H9 (cell line): ENCODE measurements around the gene DAB1. TPM values are rescaled to one million over a fixed set of nuclear protein-coding genes. Genes with fewer than 3 reads are reported as not detected.

Experiments used
- DNase-seq: peaks from one replicate; pipeline ENCODE4 v3.0.0-alpha.2; 2017
- H2AFZ ChIP-seq: one replicate; pipeline ENCODE4 v1.6.1; 2013; ENCODE audit warnings: mild to moderate bottlenecking, low read length, control low read depth, moderate library complexity
- H2AK5ac ChIP-seq: 2 replicates; pipeline ENCODE4 v1.6.1; 2013; ENCODE audit warnings: low read length, control low read depth, mixed read lengths; ENCODE audit not compliant: insufficient read length
- H2BK120ac ChIP-seq: one replicate; pipeline ENCODE4 v1.6.1; 2013; ENCODE audit warnings: low read depth, mild to moderate bottlenecking, low read length, control low read depth, inconsistent platforms; ENCODE audit not compliant: poor library complexity, severe bottlenecking
- H2BK12ac ChIP-seq: 2 replicates; pipeline ENCODE4 v1.6.1; 2013; ENCODE audit warnings: low read length, control low read depth, mixed read lengths, low read depth; ENCODE audit not compliant: insufficient read length
- H2BK15ac ChIP-seq: 2 replicates; pipeline ENCODE4 v1.6.1; 2013; ENCODE audit warnings: low read depth, low read length, control low read depth
- H2BK20ac ChIP-seq: one replicate; pipeline ENCODE4 v1.6.1; 2013; ENCODE audit warnings: low read depth, mild to moderate bottlenecking, low read length, control low read depth, inconsistent platforms; ENCODE audit not compliant: poor library complexity, severe bottlenecking
- H2BK5ac ChIP-seq: 2 replicates; pipeline ENCODE4 v1.6.1; 2013; ENCODE audit warnings: low read length, control low read depth, mixed read lengths; ENCODE audit not compliant: insufficient read length
- H3K14ac ChIP-seq: 2 replicates; pipeline ENCODE4 v1.6.1; 2013; ENCODE audit warnings: low read length, control low read depth; ENCODE audit not compliant: insufficient read depth
- H3K18ac ChIP-seq: 2 replicates; pipeline ENCODE4 v1.6.1; 2013; ENCODE audit warnings: low read depth, mild to moderate bottlenecking, mixed read lengths, low read length, control low read depth; ENCODE audit not compliant: insufficient read length
- H3K23ac ChIP-seq: 2 replicates; pipeline ENCODE4 v1.6.1; 2013; ENCODE audit warnings: low read length, control low read depth, mixed read lengths, low read depth; ENCODE audit not compliant: insufficient read length
- H3K23me2 ChIP-seq: 2 replicates; pipeline ENCODE4 v1.6.1; 2013; ENCODE audit warnings: low read depth, mild to moderate bottlenecking, mixed read lengths, low read length, control low read depth; ENCODE audit not compliant: insufficient read length, poor library complexity, severe bottlenecking
- H3K27ac ChIP-seq: 2 replicates; pipeline ENCODE4 v1.5.1; 2013; ENCODE audit warnings: low read length, control low read depth, mixed read lengths, low read depth; ENCODE audit not compliant: insufficient read length
- H3K27me3 ChIP-seq: 2 replicates; pipeline ENCODE4 v1.6.1; 2013; ENCODE audit warnings: low read length, control low read depth, inconsistent platforms; ENCODE audit not compliant: insufficient read depth
- H3K4ac ChIP-seq: 2 replicates; pipeline ENCODE4 v1.6.1; 2013; ENCODE audit warnings: low read depth, mild to moderate bottlenecking, control low read depth, inconsistent platforms, low read length, moderate library complexity
- H3K4me1 ChIP-seq: 2 replicates; pipeline ENCODE4 v1.6.1; 2013; ENCODE audit warnings: low read length, control low read depth, inconsistent platforms; ENCODE audit not compliant: insufficient read depth
- H3K4me2 ChIP-seq: 2 replicates; pipeline ENCODE4 v1.6.1; 2013; ENCODE audit warnings: low read length, control low read depth, mixed read lengths; ENCODE audit not compliant: insufficient read length, insufficient read depth
- H3K56ac ChIP-seq: 2 replicates; pipeline ENCODE4 v1.6.1; 2013; ENCODE audit warnings: low read depth, mild to moderate bottlenecking, mixed read lengths, low read length, control low read depth; ENCODE audit not compliant: insufficient read length
- H3K79me1 ChIP-seq: 2 replicates; pipeline ENCODE4 v1.6.1; 2013; ENCODE audit warnings: low read depth, mild to moderate bottlenecking, moderate library complexity, low read length, control low read depth, inconsistent platforms; ENCODE audit not compliant: insufficient read depth, poor library complexity, severe bottlenecking
- H3K79me2 ChIP-seq: 2 replicates; pipeline ENCODE4 v1.6.1; 2013; ENCODE audit warnings: low read length, control low read depth, inconsistent platforms; ENCODE audit not compliant: insufficient read depth
- H3K9ac ChIP-seq: 2 replicates; pipeline ENCODE4 v1.6.1; 2013; ENCODE audit warnings: low read length, control low read depth, mixed read lengths; ENCODE audit not compliant: insufficient read length; ENCODE audit errors: extremely low read depth
- H3K9me3 ChIP-seq: one replicate; pipeline ENCODE4 v1.6.1; 2013; ENCODE audit warnings: low read depth, low read length, inconsistent platforms; ENCODE audit not compliant: control insufficient read depth
- H3T11ph ChIP-seq: one replicate; pipeline ENCODE4 v1.6.1; 2013; ENCODE audit warnings: mild to moderate bottlenecking, low read length, control low read depth, inconsistent platforms
- H4K20me1 ChIP-seq: one replicate; pipeline ENCODE4 v1.6.1; 2013; ENCODE audit not compliant: control insufficient read depth, insufficient read length, insufficient read depth
- H4K5ac ChIP-seq: 2 replicates; pipeline ENCODE4 v1.6.1; 2013; ENCODE audit warnings: low read depth, mild to moderate bottlenecking, mixed read lengths, low read length, control low read depth; ENCODE audit not compliant: insufficient read length
- H4K8ac ChIP-seq: replicated peaks from 2 replicates; pipeline ENCODE4 v1.6.1; 2013; ENCODE audit warnings: low read length, control low read depth, mixed read lengths, low read depth; ENCODE audit not compliant: insufficient read length
- H4K91ac ChIP-seq: 2 replicates; pipeline ENCODE4 v1.6.1; 2013; ENCODE audit warnings: low read depth, mild to moderate bottlenecking, moderate library complexity, mixed read lengths, low read length, control low read depth; ENCODE audit not compliant: insufficient read length
- H3K27ac Mint-ChIP-seq, 3 experiments: 2 replicates in 2 of 3; 3 replicates in 1 of 3; pipeline ENCODE4 v1.8.0; 2020 to 2021; ENCODE audit warnings: mixed read lengths in 3 of 3, mild to moderate bottlenecking in 1 of 3, moderate library complexity in 1 of 3
- H3K27me3 Mint-ChIP-seq: 2 replicates; pipeline ENCODE4 v1.8.0; 2021; ENCODE audit warnings: low read depth, mild to moderate bottlenecking, moderate library complexity, mixed read lengths
- H3K36me3 Mint-ChIP-seq, 3 experiments: 2 replicates in 2 of 3; 3 replicates in 1 of 3; pipeline ENCODE4 v1.8.0; 2020 to 2021; ENCODE audit warnings: low read depth in 3 of 3, mixed read lengths in 3 of 3; ENCODE audit not compliant: insufficient read depth in 1 of 3
- H3K4me1 Mint-ChIP-seq, 2 experiments: 2 replicates each; pipeline ENCODE4 v1.8.0; 2020; ENCODE audit warnings: mixed read lengths in 2 of 2
- H3K4me3 Mint-ChIP-seq, 2 experiments: 2 replicates in 1 of 2; 3 replicates in 1 of 2; pipeline ENCODE4 v1.8.0; 2020 to 2021; ENCODE audit warnings: mild to moderate bottlenecking in 2 of 2, mixed read lengths in 2 of 2, moderate library complexity in 1 of 2
- H3K9me3 Mint-ChIP-seq, 2 experiments: 2 replicates in 1 of 2; 3 replicates in 1 of 2; pipeline ENCODE4 v1.8.0; 2020; ENCODE audit warnings: mild to moderate bottlenecking in 2 of 2, mixed read lengths in 2 of 2, moderate library complexity in 1 of 2
- WGBS: extraction: QIAGEN DNeasy Blood & Tissue Kit; methylation state at CpG from one replicate; pipeline ENCODE4 v1.1.7; 2013; ENCODE audit warnings: missing lambda C conversion rate, low lambda C conversion rate, mixed read lengths; ENCODE audit not compliant: insufficient read length; ENCODE audit errors: extremely low coverage; 5-methylcytosine and 5-hydroxymethylcytosine counted together
- total RNA-seq: library from RNA; stranded (reverse); gene quantifications from 2 replicates; pipeline ENCODE4 v1.2.1, GENCODE V29; 2021
- TF ChIP-seq, protein P1 (sequence below): fragments of 200-600 bp; sonication (generic); conservative IDR thresholded peaks from 3 replicates; pipeline ENCODE4 v1.8.0; 2021; ENCODE audit warnings: antibody characterized with exemption, mild to moderate bottlenecking

Gene DAB1
- total RNA-seq, 1 experiment from 2014 or later: 9.3 TPM

DNA sequence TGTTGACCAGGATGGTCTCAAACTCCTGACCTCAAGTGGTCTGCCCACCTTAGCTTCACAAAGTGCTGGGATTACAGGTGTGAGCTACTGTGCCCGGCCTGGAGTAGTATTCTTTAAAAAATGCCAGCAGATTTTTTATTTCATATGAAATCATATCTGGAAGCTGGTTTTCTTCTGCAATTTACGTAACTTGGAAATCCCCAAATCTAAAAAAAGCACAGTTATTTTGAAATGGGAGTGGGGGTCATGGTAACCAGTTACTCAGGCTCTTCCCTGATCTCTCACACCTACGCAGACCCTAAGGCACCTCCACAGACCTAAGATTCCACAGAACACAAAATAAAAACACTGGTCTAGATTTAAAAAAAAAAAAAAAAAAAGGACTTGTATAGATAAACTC, 219.8 kb downstream of the DAB1 start:
- peaks cover 2% of the 10 kb centered on the region; the same call in 1 of the 2 replicates for H3K4me1 ChIP-seq
- no peak overlapping the region for H2AK5ac ChIP-seq
- H3K79me2 ChIP-seq: no peaks in the 10 kb centered on the region
- DNase-seq: no peak
- H4K5ac ChIP-seq: no peak overlapping the region
- no peaks in the 10 kb centered on the region for H4K20me1 ChIP-seq
- no peak overlapping the region for H3K56ac ChIP-seq
- H2BK120ac ChIP-seq: no peak overlapping the region
- H2AFZ ChIP-seq: no peak overlapping the region
- Mint-ChIP-seq H3K4me3 (no peak overlapping the region), H3K27ac (no peak overlapping the region), H3K27me3 (peaks cover 99% of the 10 kb centered on the region), H3K9me3 (peaks cover 3% of the 10 kb centered on the region in 2 experiments; a peak in 1 of 5 replicates), H3K4me1 (peaks cover 39 to 53% of the 10 kb centered on the region in 2 experiments), H3K36me3 (no peaks in the 10 kb centered on the region; a peak in 1 of 7 replicates)
- no CpG with 5 or more reads among the region's 3 CpGs for WGBS
- H2BK20ac ChIP-seq: no peak overlapping the region
- H3K4me2 ChIP-seq: no peak overlapping the region
- H3K14ac ChIP-seq: no peak overlapping the region
- H3K27me3 ChIP-seq: peaks cover 36% of the 10 kb centered on the region
- H3K23me2 ChIP-seq: no peaks in the 10 kb centered on the region
- H3K9me3 ChIP-seq: no peaks in the 10 kb centered on the region
- H3K79me1 ChIP-seq: no peaks in the 10 kb centered on the region
- no peak overlapping the region for H4K8ac ChIP-seq
- H3T11ph ChIP-seq: no peak overlapping the region
- TF ChIP-seq, protein P1, sequence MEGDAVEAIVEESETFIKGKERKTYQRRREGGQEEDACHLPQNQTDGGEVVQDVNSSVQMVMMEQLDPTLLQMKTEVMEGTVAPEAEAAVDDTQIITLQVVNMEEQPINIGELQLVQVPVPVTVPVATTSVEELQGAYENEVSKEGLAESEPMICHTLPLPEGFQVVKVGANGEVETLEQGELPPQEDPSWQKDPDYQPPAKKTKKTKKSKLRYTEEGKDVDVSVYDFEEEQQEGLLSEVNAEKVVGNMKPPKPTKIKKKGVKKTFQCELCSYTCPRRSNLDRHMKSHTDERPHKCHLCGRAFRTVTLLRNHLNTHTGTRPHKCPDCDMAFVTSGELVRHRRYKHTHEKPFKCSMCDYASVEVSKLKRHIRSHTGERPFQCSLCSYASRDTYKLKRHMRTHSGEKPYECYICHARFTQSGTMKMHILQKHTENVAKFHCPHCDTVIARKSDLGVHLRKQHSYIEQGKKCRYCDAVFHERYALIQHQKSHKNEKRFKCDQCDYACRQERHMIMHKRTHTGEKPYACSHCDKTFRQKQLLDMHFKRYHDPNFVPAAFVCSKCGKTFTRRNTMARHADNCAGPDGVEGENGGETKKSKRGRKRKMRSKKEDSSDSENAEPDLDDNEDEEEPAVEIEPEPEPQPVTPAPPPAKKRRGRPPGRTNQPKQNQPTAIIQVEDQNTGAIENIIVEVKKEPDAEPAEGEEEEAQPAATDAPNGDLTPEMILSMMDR: no peak
- H2BK12ac ChIP-seq: no peak overlapping the region
- no peak overlapping the region for H2BK15ac ChIP-seq
- no peak overlapping the region for H3K9ac ChIP-seq
- H2BK5ac ChIP-seq: no peak overlapping the region
- H3K4ac ChIP-seq: no peak overlapping the region
- H4K91ac ChIP-seq: no peak overlapping the region
- no peak overlapping the region for H3K23ac ChIP-seq
- H3K27ac ChIP-seq: no peak overlapping the region
- no peak overlapping the region for H3K18ac ChIP-seq
